ENCODE data around the gene RPL5. TPM values are rescaled to one million over a fixed set of nuclear protein-coding genes. Genes with fewer than 3 reads are reported as not detected.
A peak's percentile ranks its signal among the peaks of the same experiment; 100 is the strongest.

Gene RPL5
- total RNA-seq, 4 donors from 2014 or later, result 1,244 to 1,829 (median 1,582) TPM

DNA sequence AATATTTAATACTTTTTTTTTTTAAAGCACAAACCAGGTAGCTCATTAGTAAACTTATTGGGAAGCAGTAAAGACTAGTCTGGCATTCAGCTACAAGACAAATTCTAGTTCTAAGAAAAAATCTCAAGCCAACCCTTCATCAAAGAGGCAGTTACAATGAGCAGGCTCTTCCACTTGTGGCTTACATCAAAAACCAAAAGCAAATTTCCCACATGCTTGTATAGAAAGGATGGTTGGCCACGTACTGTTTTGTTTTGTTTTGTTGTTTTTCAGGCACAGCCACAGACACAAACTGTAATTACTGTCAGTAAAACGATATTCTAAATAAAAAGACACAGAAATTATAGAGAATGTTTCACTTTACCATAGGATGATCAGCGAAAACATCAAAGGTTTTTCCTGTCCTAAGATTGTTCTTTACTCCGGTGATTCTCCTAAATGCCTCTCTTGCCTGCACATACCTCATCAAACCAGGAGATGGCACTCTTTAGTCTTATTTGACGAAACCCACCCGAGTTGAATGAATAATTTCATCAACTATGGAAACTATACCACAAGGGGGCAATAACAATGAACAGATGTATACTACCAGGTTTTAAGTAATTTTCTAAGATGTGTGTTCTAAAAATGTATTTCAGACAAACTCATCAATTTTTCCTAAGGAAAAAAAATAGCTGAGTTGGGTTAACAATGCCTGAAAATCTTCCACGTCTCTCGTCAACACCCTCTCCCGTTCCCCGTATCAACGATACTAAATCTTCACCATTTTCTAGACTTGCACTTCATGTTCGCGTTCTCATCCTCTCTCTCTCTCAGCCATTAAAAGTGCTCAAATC, 26.9 kb downstream of the RPL5 start:
- H3K4me3 ChIP-seq (ENCODE audit: low read depth, poor library complexity, severe bottlenecking), result no peak overlapping the region
- DNase-seq (ENCODE audit: low spot score in 2 of 2), result peak in 1 of 2 donors; percentile 69
- 17 to 18% methylated on average over 13 of the region's 13 CpGs for WGBS, 2 donors
- intact Hi-C loops (cut with DNase I; ENCODE audit: low total_unique reads), result loop anchor here (2.0 kb wide), 1 partner anchor 136 kb away; no protein-coding TSS in a partner anchor
- no peak for TF ChIP-seq POLR2A (IDR thresholded peaks at IDR 0.05)
- TF ChIP-seq, protein P1, sequence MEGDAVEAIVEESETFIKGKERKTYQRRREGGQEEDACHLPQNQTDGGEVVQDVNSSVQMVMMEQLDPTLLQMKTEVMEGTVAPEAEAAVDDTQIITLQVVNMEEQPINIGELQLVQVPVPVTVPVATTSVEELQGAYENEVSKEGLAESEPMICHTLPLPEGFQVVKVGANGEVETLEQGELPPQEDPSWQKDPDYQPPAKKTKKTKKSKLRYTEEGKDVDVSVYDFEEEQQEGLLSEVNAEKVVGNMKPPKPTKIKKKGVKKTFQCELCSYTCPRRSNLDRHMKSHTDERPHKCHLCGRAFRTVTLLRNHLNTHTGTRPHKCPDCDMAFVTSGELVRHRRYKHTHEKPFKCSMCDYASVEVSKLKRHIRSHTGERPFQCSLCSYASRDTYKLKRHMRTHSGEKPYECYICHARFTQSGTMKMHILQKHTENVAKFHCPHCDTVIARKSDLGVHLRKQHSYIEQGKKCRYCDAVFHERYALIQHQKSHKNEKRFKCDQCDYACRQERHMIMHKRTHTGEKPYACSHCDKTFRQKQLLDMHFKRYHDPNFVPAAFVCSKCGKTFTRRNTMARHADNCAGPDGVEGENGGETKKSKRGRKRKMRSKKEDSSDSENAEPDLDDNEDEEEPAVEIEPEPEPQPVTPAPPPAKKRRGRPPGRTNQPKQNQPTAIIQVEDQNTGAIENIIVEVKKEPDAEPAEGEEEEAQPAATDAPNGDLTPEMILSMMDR (IDR thresholded peaks at IDR 0.05), result peak in 1 of 3 donors; percentile 92

DNA sequence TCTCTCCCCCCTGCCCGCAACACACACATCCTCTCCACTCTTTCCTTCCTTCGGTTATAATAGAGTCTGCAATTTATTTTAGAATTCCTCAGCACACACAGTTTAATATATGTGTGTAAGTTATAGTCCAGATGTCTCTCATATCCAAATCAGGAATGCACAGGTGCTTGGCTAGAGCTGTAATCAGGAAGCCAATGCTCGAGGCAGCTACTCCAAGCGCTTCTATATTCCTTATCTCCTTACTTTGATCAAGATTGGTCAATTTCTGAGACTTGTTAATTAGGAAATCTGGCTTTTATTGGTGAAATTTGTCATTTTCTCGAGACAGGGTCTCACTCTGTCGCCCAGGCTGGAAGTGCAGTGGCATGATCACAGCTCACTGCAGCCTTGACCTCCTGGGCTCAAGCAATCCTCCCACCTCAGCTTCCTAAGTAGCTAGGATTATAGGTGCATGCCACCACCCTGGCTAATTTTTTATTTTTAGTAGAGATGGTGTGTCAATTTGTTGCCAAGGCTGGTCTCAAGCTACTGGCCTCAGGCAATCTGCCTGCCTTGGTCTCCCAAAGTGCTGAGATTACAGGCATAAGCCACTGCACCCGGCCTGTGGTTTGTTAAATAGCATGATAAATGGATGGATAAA, 27.7 kb downstream of the RPL5 start:
- intact Hi-C loops (cut with DNase I; ENCODE audit: low total_unique reads), result loop anchor here (2.0 to 10.0 kb wide), 3 partner anchors 105 to 195 kb away; partner anchors contain the start of gene DIPK1A
- 49 to 53% methylated on average over 7 of the region's 7 CpGs for WGBS, 2 donors
- H3K4me3 ChIP-seq (ENCODE audit: low read depth, poor library complexity, severe bottlenecking), result no peak overlapping the region
- no peak for TF ChIP-seq POLR2A (IDR thresholded peaks at IDR 0.05)
- TF ChIP-seq, protein P1 (IDR thresholded peaks at IDR 0.05), result no peak
- no peak for DNase-seq (ENCODE audit: low spot score in 2 of 2)

DNA sequence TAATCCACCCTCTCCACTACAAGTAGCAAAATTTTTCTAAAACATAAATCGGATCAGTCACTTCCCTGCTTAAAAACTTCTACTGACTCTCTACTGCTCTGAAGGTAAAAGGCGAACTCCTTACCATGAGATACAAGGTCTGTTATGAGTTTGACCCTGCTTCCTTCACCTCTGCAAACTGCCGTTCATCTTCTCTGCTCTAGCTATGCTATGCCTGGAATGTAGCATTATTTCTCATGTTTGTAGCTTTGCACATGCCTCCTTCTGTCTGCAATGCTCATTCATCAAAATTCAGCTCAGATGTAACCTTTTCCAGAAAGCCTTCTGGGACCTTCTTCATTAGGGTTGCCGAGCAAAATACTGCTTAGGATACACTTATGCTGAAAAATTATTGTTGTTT, 30.8 kb downstream of the RPL5 start:
- 79 to 82% methylated on average over 4 of the region's 4 CpGs for WGBS, 2 donors
- no peak for TF ChIP-seq POLR2A (IDR thresholded peaks at IDR 0.05)
- TF ChIP-seq, protein P1 (IDR thresholded peaks at IDR 0.05), result no peak
- intact Hi-C loops (cut with DNase I; ENCODE audit: low total_unique reads), result loop anchor here (10.0 kb wide), 2 partner anchors 102 to 192 kb away; partner anchors contain the start of gene DIPK1A
- H3K4me3 ChIP-seq (ENCODE audit: low read depth, poor library complexity, severe bottlenecking), result no peak overlapping the region
- no peak for DNase-seq (ENCODE audit: low spot score in 2 of 2)

DNA sequence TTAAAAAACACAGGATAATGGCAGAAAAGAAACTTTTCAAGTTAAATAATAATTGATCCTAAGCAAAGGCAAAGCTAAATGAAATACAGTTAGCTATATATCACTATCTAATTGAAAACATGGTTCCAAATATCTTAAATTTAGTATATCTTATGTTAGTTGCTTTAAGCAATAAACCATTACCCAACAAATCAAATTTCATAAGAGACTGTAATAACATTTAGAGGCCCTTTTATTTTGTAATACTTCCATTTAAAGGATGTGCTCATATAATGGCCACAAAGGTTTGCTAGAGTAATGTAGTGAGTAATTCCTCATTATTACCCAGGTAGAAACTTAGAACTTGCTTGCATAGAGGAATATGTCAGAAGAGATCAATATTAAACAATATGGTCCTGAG, 32.3 kb downstream of the RPL5 start:
- DNase-seq (ENCODE audit: low spot score in 2 of 2), result no peak
- no peak overlapping the region for H3K4me3 ChIP-seq (ENCODE audit: low read depth, poor library complexity, severe bottlenecking)
- intact Hi-C loops (cut with DNase I; ENCODE audit: low total_unique reads), result loop anchor here (10.0 kb wide), 2 partner anchors 101 to 191 kb away; partner anchors contain the start of gene DIPK1A
- no peak for TF ChIP-seq POLR2A (IDR thresholded peaks at IDR 0.05)
- TF ChIP-seq, protein P1 (IDR thresholded peaks at IDR 0.05), result no peak

GRCh38 chr1:92870591-92870990, 38.8 kb downstream of the RPL5 start:
- WGBS, 2 donors, result 98 to 100% methylated on average over 2 of the region's 2 CpGs
- TF ChIP-seq POLR2A (IDR thresholded peaks at IDR 0.05), result no peak
- TF ChIP-seq, protein P1 (IDR thresholded peaks at IDR 0.05), result no peak
- DNase-seq (ENCODE audit: low spot score in 2 of 2), result no peak
- intact Hi-C loops (cut with DNase I; ENCODE audit: low total_unique reads), result no loop called here
- H3K4me3 ChIP-seq (ENCODE audit: low read depth, poor library complexity, severe bottlenecking), result no peak overlapping the region

All from lower leg skin (tissue), 4 donors.